ENCODE data around the gene ELF3.

ELF3 gene

GRCh38 chr1:202009326-202010179, 834 bp upstream of the ELF3 start:
- no peaks in the 10 kb centered on the region for H3K27me3 ChIP-seq (replicated peaks)
- peak; percentile 89 for TF ChIP-seq CTCF (IDR thresholded peaks at IDR 0.05; ENCODE audit: low read depth, low read length, missing control alignments)
- no peak overlapping the region for H3K4me3 ChIP-seq (ENCODE audit: low read depth, low read length)
- DNase-seq, result peak; percentile 75
- peaks cover 9% of the 10 kb centered on the region for H3K36me3 ChIP-seq (replicated peaks)
- no peak overlapping the region for H3K27ac ChIP-seq
- in situ Hi-C loops (cut with HindIII; ENCODE audit: low pct_ligation_motif_present, low sequenced_read_pairs), result loop anchor here (25.0 kb wide), 1 partner anchor 128 kb away; the partner anchor contains the start of gene ARL8A

GRCh38 chr1:202011994-202012393, 1.6 kb downstream of the ELF3 start:
- H3K27me3 ChIP-seq (replicated peaks), result no peaks in the 10 kb centered on the region
- H3K4me3 ChIP-seq (ENCODE audit: low read depth, low read length), result no peak overlapping the region
- DNase-seq, result no peak
- H3K36me3 ChIP-seq (replicated peaks), result no peaks in the 10 kb centered on the region
- TF ChIP-seq CTCF (IDR thresholded peaks at IDR 0.05; ENCODE audit: low read depth, low read length, missing control alignments), result no peak
- no peak overlapping the region for H3K27ac ChIP-seq
- in situ Hi-C loops (cut with HindIII; ENCODE audit: low pct_ligation_motif_present, low sequenced_read_pairs), result loop anchor here (25.0 kb wide), 1 partner anchor 125 kb away; the partner anchor contains the start of gene ARL8A

- in situ Hi-C loops (cut with HindIII; ENCODE audit: low pct_ligation_motif_present, low sequenced_read_pairs), result loop anchor here (25.0 kb wide), 1 partner anchor 124 kb away; the partner anchor contains the start of gene ARL8A
- no peak overlapping the region for H3K27ac ChIP-seq
- no peak for TF ChIP-seq CTCF (IDR thresholded peaks at IDR 0.05; ENCODE audit: low read depth, low read length, missing control alignments)
- H3K36me3 ChIP-seq (replicated peaks), result no peaks in the 10 kb centered on the region
- no peaks in the 10 kb centered on the region for H3K27me3 ChIP-seq (replicated peaks)
- no peak for DNase-seq
- no peak overlapping the region for H3K4me3 ChIP-seq (ENCODE audit: low read depth, low read length)
Measured at GRCh38 chr1:202012544-202013478, 2.4 kb downstream of the ELF3 start.

- Histone ChIP-seq H3K27me3 (replicated peaks) (no peaks in the 10 kb centered on the region), H3K4me3 (ENCODE audit: low read depth, low read length) (no peak overlapping the region), H3K27ac (no peak overlapping the region), H3K36me3 (replicated peaks) (no peaks in the 10 kb centered on the region)
- in situ Hi-C loops (cut with HindIII; ENCODE audit: low pct_ligation_motif_present, low sequenced_read_pairs), result loop anchor here (25.0 kb wide), 1 partner anchor 124 kb away; the partner anchor contains the start of gene ARL8A
- DNase-seq, result no peak
- no peak for TF ChIP-seq CTCF (IDR thresholded peaks at IDR 0.05; ENCODE audit: low read depth, low read length, missing control alignments)
Measured at GRCh38 chr1:202013603-202014002, 3.2 kb downstream of the ELF3 start.

GRCh38 chr1:202014060-202014459, 3.7 kb downstream of the ELF3 start:
- H3K4me3 ChIP-seq (ENCODE audit: low read depth, low read length), result no peak overlapping the region
- in situ Hi-C loops (cut with HindIII; ENCODE audit: low pct_ligation_motif_present, low sequenced_read_pairs), result loop anchor here (25.0 kb wide), 1 partner anchor 123 kb away; the partner anchor contains the start of gene ARL8A
- no peaks in the 10 kb centered on the region for H3K36me3 ChIP-seq (replicated peaks)
- no peak for DNase-seq
- no peaks in the 10 kb centered on the region for H3K27me3 ChIP-seq (replicated peaks)
- H3K27ac ChIP-seq, result no peak overlapping the region
- TF ChIP-seq CTCF (IDR thresholded peaks at IDR 0.05; ENCODE audit: low read depth, low read length, missing control alignments), result no peak

Data from brain microvascular endothelial cell (primary cell).